ENCODE data around the gene ZNF546. TPM values are rescaled to one million over a fixed set of nuclear protein-coding genes. Genes with fewer than 3 reads are reported as not detected.
"Not testable (repeated sequence)": the region's sequence is repeated elsewhere in the genome, so short reads cannot be mapped to it uniquely, and the experiment has no call there.

ZNF546 gene
- total and polyA plus RNA-seq, 12 donors = 0.72 to 13.5 (median 7.6) TPM

DNA sequence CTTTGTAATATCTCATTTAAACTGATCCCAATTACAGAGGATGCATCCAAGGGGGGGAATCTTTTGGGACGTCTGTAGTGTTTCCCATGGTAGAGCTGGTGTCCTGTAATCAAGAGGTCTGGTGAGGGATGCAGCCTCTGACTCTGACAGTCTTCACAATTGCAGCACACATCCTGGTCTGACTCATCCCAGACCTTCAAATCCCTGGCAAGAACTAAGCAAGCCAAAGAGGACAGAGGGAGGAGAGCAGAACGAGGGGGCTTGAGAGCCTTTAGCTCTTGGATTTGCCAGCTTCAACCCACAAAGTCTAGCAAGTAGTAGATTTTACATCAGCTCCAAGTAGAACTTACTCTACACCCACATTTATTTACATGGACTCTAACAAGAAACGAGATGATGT lies 45.2 kb upstream of the ZNF546 start:
- no peaks in the 10 kb centered on the region for H3K9me3 ChIP-seq
- peaks cover 0 to 24% (median 0%) of the 10 kb centered on the region in 9 donors for H3K4me1 ChIP-seq
- intact Hi-C loops (cut with DNase I) = no loop called here
- no peak for DNase-seq
- peaks cover 0 to 86% (median 0%) of the 10 kb centered on the region in 7 donors for H3K27me3 ChIP-seq
- TF ChIP-seq, protein P1, sequence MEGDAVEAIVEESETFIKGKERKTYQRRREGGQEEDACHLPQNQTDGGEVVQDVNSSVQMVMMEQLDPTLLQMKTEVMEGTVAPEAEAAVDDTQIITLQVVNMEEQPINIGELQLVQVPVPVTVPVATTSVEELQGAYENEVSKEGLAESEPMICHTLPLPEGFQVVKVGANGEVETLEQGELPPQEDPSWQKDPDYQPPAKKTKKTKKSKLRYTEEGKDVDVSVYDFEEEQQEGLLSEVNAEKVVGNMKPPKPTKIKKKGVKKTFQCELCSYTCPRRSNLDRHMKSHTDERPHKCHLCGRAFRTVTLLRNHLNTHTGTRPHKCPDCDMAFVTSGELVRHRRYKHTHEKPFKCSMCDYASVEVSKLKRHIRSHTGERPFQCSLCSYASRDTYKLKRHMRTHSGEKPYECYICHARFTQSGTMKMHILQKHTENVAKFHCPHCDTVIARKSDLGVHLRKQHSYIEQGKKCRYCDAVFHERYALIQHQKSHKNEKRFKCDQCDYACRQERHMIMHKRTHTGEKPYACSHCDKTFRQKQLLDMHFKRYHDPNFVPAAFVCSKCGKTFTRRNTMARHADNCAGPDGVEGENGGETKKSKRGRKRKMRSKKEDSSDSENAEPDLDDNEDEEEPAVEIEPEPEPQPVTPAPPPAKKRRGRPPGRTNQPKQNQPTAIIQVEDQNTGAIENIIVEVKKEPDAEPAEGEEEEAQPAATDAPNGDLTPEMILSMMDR (IDR thresholded peaks at IDR 0.05) = no peak
- H3K4me3 ChIP-seq = no peak overlapping the region
- no peak overlapping the region for H3K27ac ChIP-seq
- WGBS, 2 donors = 56 to 62% methylated on average over 3 of the region's 3 CpGs
- no peak for ATAC-seq
- no peaks in the 10 kb centered on the region for H3K36me3 ChIP-seq

DNA sequence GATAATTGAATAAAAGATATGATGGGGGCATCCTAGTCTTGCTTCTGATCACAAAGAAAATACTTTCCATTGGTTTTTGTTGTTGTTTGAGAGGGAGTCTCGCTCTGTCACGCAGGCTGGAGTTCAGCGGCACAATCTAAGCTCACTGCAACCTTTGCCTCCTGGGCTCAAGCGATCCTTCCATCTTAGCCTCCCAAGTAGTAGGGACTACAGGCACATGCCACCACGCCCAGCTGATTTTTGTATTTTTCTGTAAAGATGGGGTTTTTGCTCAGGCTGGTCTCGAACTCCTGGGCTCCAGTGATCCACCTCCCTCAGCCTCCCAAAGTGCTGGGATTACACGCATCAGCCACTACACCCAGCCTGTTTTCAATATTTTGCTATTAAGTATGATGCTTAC lies 42.9 kb upstream of the ZNF546 start:
- Histone ChIP-seq H3K27ac (no peak overlapping the region), H3K4me3 (no peak overlapping the region), H3K4me1 (peaks cover 0 to 24% (median 0%) of the 10 kb centered on the region in 9 donors), H3K27me3 (peaks cover 0 to 70% (median 0%) of the 10 kb centered on the region in 7 donors), H3K36me3 (no peaks in the 10 kb centered on the region), H3K9me3 (no peaks in the 10 kb centered on the region)
- WGBS, 2 donors = 86 to 90% methylated on average over 7 of the region's 7 CpGs
- TF ChIP-seq, protein P1 (IDR thresholded peaks at IDR 0.05) = no peak
- ATAC-seq (no peak), DNase-seq (no peak)
- intact Hi-C loops (cut with DNase I) = no loop called here

DNA sequence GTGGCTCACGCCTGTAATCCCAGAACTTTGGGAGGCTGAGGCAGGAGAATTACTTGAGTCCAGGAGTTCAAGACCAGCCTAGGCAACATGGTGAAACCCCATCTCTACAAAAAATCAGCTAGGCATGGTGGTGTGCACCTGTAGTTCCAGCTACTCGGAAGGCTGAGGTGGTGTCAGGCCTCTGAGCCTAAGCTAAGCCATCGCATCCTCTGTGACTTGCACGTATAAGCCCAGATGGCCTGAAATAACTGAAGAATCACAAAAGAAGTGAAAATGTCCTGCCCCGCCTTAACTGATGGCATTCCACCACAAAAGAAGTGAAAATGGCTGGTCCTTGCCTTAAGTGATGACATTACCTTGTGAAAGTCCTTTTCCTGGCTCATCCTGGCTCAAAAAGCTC lies 39.0 kb upstream of the ZNF546 start:
- ATAC-seq; DNase-seq; H3K9me3 ChIP-seq; intact Hi-C loops (cut with DNase I); H3K36me3 ChIP-seq; H3K27ac ChIP-seq; H3K4me3 ChIP-seq: not testable (repeated sequence)
- 81 to 86% methylated on average over 5 of the region's 5 CpGs for WGBS, 2 donors
- H3K4me1 ChIP-seq = peaks cover 0 to 15% (median 0%) of the 10 kb centered on the region in 9 donors
- H3K27me3 ChIP-seq = peaks cover 0 to 62% (median 0%) of the 10 kb centered on the region in 7 donors

DNA sequence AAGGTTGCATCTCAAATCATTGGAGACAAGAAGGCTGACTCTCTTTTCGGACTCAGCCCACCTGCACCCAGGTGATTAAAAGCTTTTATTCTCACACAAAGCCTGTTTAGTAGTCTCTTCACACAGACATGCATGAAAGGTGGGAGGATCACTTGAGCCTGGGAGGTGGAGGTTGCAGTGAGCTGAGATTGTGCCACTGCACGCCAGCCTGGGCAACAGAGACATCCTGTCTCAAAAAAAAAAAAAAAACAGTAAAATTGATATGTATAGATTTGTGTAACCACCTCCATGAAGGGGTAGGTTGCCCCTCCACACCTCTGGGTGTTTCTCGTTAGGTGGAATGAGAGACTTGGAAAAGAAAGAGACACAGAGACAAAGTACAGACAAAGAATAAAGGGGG lies 37.9 kb upstream of the ZNF546 start:
- H3K4me3 ChIP-seq; H3K4me1 ChIP-seq; H3K9me3 ChIP-seq; DNase-seq; intact Hi-C loops (cut with DNase I); H3K36me3 ChIP-seq; ATAC-seq; H3K27ac ChIP-seq: not testable (repeated sequence)
- 91% methylated on average over 3 of the region's 3 CpGs for WGBS, 2 donors
- peaks cover 0 to 60% (median 0%) of the 10 kb centered on the region in 7 donors for H3K27me3 ChIP-seq

DNA sequence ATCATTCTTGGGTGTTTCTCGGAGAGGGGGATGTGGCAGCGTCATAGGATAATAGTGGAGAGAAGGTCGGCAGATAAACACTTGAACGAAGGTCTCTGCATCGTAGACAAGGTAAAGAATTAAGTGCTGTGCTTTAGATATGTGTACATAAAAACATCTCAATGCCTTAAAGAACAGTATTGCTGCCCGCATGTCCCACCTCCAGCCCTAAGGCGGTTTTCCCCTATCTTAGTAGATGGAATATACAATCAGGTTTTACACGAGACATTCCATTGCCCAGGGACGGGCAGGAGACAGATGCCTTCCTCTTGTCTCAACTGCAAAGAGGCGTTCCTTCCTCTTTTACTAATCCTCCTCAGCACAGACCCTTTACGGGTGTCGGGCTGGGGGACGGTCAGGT lies 37.5 kb upstream of the ZNF546 start:
- peaks cover 0 to 55% (median 0%) of the 10 kb centered on the region in 7 donors for H3K27me3 ChIP-seq
- 54 to 61% methylated on average over 9 to 10 of the region's 13 CpGs for WGBS, 2 donors
- H3K27ac ChIP-seq; H3K4me3 ChIP-seq; ATAC-seq; H3K4me1 ChIP-seq; H3K9me3 ChIP-seq; DNase-seq; H3K36me3 ChIP-seq; intact Hi-C loops (cut with DNase I): not testable (repeated sequence)

DNA sequence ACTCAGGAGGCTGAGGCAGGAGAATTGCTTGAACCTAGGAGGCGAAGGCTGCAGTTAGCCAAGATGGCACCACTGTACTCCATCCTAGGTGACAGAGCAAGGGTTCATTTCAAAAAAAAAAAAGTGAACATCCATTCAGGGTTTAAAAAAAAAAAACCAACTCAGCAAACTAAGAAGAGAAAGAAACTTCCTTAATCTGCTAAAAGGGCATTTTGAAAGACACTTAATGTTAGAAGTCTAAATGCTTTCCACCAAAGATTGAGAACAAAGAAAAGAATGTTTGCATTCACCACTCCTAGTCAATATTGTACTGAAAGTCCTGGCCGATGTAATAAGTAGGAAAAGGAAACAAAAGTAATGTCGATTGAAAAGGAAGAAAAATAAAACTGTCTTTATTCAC lies 33.0 kb upstream of the ZNF546 start:
- TF ChIP-seq, protein P1 (IDR thresholded peaks at IDR 0.05) = no peak
- ATAC-seq = no peak
- intact Hi-C loops (cut with DNase I) = loop anchor here in 2 of 10 donors (10.0 kb wide), 2 partner anchors 169 to 179 kb away; no protein-coding TSS in a partner anchor
- 68 to 73% methylated on average over 3 of the region's 3 CpGs for WGBS, 2 donors
- peaks cover 0 to 48% (median 0%) of the 10 kb centered on the region in 7 donors for H3K27me3 ChIP-seq
- no peaks in the 10 kb centered on the region for H3K36me3 ChIP-seq
- no peak overlapping the region for H3K4me3 ChIP-seq
- H3K9me3 ChIP-seq = no peaks in the 10 kb centered on the region
- peaks cover 0 to 2% (median 0%) of the 10 kb centered on the region in 9 donors for H3K4me1 ChIP-seq
- H3K27ac ChIP-seq = no peak overlapping the region
- no peak for DNase-seq
